GM18505 (cell line): ENCODE results near the gene ABHD4.
"Not testable (repeated sequence)": the region's sequence is repeated elsewhere in the genome, so short reads cannot be mapped to it uniquely, and the experiment has no call there.

Experiments
- ATAC-seq: cut with Tn5 transposase; IDR thresholded peaks from one replicate; pipeline ENCODE4 v1.9.1; 2021; ENCODE audit not compliant: unreplicated experiment
- POLR2A ChIP-seq: IDR thresholded peaks from 4 replicates; pipeline ENCODE4 v1.6.1; 2011; ENCODE audit warnings: borderline replicate concordance; ENCODE audit not compliant: insufficient read depth, insufficient read length; ENCODE audit errors: extremely low read depth

The ABHD4 gene

DNA sequence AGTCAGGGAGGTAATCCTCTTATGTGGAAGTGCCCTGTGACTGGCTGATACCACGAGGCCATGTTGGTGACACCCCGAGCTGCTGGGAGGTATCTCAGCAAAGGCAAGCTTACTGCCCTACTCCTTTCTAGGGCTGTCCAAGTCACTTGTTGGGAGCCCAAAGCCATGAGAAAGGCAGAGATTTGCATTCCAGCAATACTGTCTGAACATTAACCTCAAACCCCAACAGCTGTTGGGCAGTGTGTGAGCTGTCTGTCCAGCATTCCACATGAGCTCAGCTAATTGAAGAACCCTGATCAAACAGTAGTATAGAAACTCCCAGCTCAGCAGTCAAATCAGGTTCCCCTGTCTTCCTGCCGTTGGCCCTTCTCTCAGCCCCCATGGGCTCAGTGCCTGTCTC, 9.2 kb downstream of the ABHD4 start:
- ATAC-seq: no peak
- no peak for TF ChIP-seq POLR2A

DNA sequence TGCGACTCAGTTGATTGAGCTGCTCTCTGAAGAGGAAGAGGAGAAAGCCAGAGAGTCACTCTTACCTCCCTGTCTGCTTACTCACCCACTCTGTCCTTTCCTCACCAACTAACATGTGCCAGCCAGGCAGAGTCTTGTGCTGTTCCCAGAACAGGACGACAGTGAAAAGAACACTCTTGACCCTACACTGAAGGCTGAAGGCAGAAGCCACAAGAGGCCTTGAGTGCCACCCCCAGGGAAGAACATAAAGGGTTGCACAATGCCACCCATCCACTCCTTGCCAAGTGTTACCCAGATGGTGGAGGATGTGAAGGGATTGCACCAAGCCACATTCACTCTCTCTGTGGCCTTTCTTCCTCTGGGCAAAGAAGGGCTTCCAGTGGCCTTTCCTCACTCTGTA, 12.8 kb downstream of the ABHD4 start:
- ATAC-seq: no peak
- no peak for TF ChIP-seq POLR2A

DNA sequence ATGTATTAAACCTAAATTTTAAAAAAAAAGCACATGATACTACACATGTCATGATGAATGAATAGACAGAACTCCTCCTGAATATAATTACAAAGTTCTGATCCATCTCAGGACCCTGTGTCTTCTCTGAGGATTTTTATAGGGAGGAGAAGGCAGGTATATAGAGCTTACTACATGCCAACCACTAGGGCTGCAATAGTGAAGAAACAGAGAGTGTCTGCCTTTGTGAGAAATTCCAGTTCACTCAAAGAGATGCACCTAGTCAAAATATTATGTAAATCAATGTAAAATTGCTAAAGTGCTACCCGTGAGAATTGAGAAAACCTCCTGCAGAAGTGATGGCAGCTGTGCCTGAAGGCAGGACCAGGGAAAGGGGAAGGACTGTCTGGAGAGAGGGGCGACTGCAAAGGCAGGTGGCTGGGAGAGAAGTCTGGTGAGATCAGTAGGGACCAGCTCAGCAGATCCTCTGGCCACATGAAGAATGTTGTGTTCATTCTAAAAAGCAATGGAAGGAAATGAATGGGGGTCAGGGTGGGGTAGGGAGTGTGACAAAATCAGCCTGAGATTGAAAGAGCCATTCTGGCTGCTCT, 15.1 kb downstream of the ABHD4 start:
- TF ChIP-seq POLR2A: no peak
- no peak for ATAC-seq

DNA sequence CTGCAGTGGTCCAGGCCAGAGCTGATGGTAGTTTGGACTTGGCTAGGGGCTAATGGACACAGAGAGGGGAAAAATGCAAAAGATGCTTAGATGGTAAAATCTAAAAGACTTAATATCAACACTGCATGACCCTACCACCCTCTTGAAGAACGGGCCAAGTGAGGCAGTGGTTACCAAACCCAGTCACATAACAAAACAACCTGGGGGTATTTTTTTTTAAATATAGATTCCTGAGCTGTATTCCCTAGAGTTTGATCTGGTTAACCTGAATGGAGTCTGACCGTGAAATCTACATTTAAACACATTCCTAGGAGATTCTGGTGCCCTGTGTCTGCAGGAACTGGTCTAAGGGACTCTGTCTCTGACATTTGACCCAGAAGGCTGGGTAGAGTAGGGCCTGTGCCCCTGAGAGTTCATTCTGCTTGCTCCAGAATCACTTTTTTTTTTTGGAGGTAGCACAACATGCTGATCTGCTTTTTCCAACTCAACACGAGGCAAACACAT, 15.7 kb downstream of the ABHD4 start:
- no peak for ATAC-seq
- TF ChIP-seq POLR2A: no peak

DNA sequence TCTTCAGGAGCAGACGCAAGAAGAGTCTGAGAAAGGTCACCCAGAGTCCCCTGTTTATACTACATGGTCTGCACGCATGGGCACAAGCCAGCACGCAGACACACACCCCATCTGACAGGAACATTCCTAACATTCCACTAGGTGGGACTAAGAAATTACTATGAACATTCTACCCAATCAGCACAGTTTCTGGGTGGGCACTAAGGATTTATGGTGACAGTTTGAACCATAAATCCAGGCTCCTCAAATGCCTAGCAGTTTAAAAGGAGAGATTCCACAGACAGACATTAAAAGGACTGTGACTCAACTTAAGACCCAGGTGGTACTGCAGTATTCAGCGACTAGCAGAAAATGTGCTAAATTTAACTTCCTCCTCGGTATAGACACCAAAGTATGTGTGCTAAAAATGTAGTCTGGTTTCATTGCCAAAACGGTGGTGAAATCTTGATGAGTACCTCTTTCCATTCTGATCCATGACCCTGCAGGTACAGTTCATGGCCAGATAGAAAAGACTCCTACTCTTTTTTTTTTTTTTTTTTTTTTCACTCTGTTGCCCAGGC, 16.2 kb downstream of the ABHD4 start:
- no peak for TF ChIP-seq POLR2A
- ATAC-seq: no peak

DNA sequence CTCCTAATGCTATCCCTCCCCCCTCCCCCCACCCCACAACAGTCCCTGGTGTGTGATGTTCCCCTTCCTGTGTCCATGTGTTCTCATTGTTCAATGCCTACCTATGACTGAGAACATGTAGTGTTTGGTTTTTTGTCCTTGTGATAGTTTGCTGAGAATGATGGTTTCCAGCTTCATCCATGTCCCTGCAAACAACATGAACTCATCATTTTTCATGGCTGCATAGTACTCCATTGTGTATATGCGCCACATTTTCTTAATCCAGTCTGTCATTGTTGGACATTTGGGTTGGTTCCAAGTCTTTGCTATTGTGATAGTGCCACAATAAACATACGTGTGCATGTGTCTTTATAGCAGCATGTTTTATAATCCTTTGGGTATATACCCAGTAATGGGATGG, 17.7 kb downstream of the ABHD4 start:
- ATAC-seq: not testable (repeated sequence)

DNA sequence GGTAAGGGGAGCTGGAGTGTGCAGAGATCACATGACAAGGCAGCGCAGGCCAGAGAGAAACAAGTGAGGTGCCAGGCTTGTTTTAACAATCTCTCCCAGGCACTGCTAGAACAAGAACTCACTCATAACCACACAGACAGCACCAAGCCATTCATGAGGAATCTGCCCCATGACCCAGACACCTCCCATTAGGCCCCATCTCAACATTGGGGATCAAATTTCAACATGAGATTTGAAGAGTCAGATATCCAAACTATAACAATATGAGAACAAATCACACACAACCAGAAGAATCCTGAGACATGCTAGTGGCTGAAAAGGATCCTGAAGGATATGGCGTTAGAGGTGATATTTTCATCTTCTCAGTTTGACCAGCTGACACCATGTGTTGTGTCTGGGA, 24.2 kb downstream of the ABHD4 start:
- no peak for ATAC-seq
- TF ChIP-seq POLR2A: no peak

DNA sequence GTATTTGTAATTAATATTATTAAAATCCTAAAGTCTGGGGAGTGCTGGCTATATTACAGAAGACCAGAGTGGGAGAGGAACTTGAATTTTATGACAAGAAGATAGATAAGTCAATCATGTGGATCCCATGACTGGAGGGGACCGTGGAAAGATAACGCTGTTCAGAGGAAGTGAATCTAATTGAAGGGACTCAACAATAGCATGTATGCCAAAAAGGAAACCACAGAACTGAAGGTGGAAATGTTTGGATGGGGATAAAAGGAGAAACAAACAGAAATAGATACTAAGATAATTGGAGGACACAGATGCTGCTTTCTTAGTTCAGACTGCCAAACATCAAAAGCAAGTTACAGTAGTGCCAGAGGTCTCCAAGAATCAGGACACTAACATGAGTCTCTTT, 24.9 kb downstream of the ABHD4 start:
- TF ChIP-seq POLR2A: no peak
- no peak for ATAC-seq

DNA sequence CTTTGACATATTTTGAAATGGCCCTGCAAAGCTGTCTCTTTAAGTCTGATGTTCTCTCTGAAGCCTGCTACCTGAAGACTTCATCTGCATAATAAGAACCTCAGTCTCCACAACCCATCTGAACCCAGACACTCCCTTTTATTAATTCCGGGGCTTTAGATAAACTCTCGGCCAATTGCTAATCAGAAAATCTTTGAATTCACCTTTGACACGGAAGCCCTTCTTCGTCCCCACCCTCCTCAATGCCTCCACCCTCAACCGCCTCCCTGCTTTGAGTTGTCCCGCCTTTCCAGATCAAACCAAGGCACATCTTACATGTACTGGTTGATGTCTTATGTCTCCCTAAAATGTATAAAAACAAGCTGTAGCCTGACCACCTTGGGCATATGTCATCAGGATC, 28.5 kb downstream of the ABHD4 start:
- ATAC-seq: no peak
- TF ChIP-seq POLR2A: no peak

DNA sequence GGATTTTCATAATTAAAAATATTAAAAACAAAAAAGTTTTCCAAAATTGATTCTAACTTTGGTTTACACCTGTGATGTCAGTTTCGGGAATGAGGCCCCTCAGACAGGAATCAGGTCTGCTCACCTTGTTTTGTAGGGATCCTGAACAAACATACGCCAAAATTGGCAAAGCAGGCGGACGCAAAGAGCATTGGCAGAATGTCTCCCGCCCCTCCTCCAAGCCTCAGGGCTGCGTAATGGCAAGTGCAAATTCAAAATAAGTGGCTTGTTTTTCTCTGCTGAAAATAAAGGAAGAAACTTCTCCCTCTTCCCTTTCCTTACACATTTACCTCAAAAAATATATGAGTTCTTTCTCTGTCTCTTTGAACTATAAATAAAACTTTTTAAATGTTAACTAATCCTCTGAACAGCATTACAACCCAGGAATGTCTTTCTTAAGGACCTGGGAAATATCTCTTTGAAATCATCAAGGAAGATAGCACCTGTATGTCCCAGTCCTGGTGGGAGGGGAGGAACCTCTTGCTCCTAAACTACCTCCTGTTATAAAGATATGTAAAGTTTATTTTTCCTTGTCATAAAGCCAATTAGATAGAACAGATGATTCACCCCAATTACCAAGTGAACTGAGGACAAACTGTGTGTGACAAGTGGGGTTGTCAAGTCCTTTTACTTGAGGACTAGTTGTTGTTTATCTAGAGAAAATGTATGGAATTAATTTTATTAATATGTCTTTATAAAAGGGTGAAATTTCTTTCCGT, 29.6 kb downstream of the ABHD4 start:
- TF ChIP-seq POLR2A: no peak
- ATAC-seq: no peak

DNA sequence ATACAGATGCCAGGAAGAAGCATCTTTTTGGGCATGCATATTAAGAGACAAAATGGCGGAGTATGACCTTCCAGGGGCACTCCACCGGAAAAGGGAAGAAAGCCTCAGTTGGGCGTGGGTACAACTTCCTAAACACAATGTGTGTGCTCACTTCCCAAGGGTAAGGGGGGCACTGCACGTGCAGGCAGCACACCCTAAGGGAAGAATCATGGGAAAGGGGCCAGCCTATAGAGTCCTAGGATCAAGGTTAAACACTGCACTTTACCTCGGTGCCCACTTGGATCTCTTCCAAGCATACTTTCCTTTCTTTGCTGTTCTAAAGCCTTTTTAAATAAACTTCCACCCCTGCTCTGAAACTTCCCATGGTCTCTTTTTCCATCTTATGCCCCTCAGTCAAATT, 31.3 kb downstream of the ABHD4 start:
- no peak for TF ChIP-seq POLR2A
- ATAC-seq: no peak

DNA sequence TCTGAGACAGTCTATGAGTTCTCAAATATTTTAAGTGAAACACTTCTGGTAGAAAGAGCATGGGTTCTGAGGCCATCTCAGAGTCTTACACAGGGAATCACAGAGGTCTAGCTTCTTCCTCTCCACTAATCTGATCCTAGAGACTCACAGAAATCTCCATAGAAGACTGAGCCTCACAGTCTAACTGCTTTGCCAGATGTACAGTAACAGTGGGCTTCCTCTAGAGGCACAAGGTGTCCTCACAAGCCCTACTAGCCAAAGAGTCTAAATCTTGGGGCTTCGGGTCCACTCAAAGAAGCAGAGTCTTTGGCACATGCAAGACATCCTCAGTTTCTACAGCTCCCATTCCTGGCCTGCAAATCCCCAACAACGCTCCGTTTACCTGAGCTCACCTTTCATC, 32.0 kb downstream of the ABHD4 start:
- no peak for TF ChIP-seq POLR2A
- ATAC-seq: no peak

DNA sequence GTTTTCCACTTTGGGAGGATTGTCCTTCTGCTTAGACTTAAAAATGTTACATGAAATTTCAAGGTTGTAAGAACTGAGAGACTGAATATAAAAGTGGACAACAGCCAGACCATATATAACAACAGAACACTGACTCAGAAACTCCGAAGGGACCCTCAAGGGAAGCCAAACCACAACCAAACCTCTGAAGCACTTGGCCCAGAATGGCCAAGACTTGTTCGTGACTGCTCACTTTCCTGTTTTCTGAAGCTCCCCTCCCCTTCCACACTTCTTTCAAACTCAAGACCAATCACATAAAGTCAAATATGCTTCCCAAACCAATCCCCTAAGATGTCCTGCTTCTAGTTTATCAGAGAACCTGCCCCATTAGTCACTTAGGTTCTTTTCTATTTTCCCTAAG, 32.4 kb downstream of the ABHD4 start:
- ATAC-seq: no peak
- TF ChIP-seq POLR2A: no peak

DNA sequence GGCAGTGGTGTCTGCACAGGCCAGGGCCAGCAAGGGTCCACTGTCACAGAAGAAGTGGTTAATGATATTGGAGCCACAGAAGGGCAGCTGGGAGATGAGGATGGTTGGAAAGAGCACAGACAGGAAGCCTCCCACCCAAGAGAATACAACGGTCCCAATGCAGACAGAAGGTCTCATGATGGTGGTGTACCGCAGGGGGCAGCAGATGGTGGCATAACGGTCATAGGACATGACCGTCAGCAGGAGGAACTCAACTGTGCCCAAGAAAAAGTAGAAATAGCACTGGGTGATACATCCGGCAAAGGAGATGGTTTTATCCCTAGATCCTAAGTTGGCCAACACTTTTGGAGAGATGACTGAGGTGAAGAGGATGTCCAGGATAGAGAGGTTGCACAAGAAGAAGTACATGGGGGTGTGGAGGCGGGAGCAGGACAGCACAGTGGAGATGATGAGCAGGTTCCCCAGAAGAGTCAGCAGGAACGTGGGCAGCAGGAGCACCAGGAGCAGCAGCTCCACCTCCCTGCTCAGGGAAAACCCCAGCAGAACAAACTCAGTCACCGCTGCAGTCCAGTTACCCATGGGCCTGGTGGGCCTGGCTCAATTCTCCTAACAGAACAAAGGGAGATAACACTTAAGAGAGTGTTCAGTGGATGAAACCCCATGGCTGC, 36.3 kb downstream of the ABHD4 start:
- ATAC-seq: no peak
- no peak for TF ChIP-seq POLR2A

DNA sequence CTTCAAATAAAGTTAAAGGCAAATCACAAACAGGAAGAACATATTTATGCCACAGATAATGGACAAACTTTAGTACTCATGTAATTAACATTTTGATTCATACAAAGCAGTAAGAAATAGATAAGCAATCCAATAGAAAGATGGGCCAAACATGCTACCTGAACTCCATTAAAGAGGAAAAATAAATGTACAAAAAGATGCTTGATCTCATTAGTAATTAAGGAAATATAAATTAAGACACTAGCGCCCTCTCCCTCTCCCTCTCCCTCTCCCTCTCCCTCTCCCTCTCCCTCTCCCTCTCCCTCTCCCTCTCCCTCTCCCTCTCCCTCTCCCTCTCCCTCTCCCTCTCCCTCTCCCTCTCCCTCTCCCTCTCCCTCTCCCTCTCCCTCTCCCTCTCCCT, 37.9 kb downstream of the ABHD4 start:
- ATAC-seq: not testable (repeated sequence)
